Activated T-cell treated with anti-CD3 and anti-CD28 coated beads for 1 hour (primary cell): Measurements from ENCODE around the gene PRKAR1B.

Experiments used
- DNase-seq: peaks from one replicate; pipeline ENCODE4 v3.0.0-alpha.2; 2020; ENCODE audit warnings: low read depth

The PRKAR1B gene

DNA sequence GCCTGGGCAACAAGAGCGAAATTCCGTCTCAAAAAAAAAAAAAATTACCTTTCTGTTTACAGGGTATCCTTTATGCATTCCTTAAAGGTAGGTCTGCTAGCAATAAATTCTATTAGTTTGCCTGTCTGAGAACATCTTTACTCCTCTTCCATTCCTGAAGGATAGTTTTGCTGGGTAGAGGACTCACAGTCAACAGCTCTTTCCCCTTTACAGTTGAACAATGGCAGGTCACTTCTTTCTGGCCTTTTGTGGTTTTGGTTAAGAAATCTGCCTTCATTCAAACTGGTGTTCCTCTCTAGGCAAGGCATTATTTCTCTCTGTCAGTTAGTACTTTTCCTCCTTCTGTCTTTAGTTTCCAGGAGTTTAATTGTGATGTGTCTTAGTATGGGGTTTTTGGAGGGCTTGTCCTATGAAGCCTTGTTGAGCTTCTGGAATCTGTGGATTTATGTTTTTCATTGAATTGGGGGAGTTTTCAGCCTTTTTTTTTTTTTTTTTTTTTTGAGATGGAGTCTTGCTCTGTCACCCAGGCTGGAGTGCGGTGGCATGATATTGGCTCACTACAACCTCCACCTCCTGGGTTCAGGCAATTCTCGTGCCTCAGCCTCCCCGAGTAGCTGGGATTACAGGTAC lies 5.3 kb downstream of the PRKAR1B start:
- DNase-seq = no peak

GRCh38 chr7:716636-717035 lies 10.4 kb downstream of the PRKAR1B start:
- DNase-seq = no peak

- no peak for DNase-seq
Measured at GRCh38 chr7:716222-716621, 10.9 kb downstream of the PRKAR1B start.

DNA sequence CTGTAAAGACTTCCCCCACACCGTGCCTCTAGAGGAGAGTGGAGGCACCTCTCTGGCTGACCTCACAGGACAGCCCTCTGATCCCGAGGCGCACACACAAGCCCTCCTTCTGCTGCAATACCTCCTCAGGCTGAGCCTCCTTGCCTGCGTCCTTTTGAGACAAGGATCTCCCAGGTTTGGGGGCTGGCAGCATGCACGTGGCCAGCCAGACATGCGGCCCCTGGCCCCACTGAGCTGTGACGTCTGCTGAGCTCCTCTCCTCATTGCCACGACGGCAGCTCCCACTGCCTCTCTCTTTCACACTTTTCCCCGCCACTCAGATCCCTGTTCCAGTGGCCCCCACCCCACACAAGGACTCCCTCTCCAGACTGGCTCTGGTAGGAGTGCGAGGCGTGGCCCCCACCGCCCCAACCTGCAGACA lies 12.8 kb downstream of the PRKAR1B start:
- DNase-seq = no peak

GRCh38 chr7:713488-714230 lies 13.4 kb downstream of the PRKAR1B start:
- DNase-seq = no peak

- no peak for DNase-seq
Measured at GRCh38 chr7:713139-713457, 14.0 kb downstream of the PRKAR1B start.

- DNase-seq = no peak
Measured at GRCh38 chr7:712381-713138, 14.5 kb downstream of the PRKAR1B start.

GRCh38 chr7:711922-712380 lies 15.1 kb downstream of the PRKAR1B start:
- no peak for DNase-seq

GRCh38 chr7:711093-711921 lies 15.8 kb downstream of the PRKAR1B start:
- no peak for DNase-seq

GRCh38 chr7:710161-710560 lies 16.9 kb downstream of the PRKAR1B start:
- DNase-seq = no peak

DNA sequence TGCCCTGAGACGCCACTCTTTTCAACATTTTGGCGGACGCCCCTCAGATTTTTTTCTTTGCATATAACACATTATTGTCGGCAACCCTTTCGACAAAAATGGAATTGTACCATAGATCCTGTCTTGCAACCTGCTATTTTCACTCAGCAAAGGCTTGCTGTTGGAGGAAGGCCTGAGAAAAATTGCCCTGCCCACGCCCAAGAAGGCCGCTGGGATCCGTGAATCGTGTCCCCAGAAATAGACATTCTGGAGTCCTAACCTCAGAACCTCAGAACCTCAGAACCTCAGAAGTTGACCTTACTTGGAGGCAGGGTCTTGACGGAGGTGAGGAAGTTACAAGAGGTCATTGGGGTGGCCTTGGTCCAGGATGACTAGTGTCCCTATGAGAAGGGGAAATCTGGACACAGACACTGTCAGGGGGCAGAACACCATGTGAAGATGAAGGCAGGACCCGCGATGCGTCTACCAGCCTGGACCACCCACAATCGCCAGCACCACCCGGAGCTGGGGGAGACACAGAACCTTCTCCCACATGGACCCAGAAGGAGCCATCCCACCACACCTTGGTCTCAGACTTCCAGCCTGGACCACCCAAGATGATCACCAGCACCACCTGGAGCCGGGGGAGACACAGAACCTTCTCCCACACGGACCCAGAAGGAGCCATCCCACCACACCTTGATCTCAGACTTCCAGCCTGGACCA lies 19.6 kb downstream of the PRKAR1B start:
- no peak for DNase-seq

DNA sequence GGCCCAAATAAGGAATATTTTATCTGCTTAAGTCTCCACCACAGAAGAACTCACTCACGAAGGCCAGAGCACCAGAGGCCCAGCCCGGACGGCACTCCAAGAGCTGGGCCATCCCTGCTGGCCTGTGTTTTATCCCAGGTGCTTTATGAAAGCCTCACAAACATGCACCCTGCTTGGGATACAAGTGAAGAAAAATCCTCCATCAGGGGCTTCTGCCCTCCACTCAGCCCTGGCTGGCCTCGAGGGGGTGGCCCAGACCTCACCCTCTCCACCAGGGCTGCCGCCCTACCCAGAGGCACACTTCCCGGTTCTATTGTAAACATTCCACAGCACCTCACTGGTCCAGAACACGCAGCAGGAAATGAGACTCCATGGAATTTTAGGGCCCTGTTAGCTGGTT lies 20.4 kb downstream of the PRKAR1B start:
- DNase-seq = no peak

- DNase-seq = no peak
Measured at GRCh38 chr7:703049-703448, 24.0 kb downstream of the PRKAR1B start.

DNA sequence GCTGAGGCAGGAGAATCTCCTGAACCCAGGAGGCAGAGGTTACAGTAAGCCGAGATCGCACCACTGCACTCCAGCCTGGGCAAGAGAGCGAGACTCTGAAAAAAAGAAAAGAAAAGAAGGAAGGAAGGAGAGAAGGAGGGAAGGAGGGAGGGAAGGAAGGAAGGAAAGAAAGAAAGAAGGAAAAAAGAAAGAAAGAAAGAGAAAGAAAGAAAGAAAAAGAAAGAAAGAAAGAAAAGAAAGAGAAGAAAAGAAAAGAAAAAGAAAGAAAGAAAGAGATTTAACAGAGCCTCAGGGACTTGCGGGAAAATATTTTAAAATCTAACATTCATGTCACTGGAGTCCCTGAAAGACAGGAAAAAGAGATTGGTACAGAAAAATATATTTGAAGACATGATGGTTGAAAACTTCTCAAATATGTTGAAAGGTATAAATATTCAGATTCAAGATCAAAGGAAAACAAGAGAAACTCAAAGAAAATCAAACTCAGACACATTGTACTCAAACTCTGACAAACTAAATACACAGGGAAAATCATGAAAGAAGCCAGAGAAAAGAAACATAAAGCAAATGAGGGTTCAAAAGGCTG lies 25.9 kb downstream of the PRKAR1B start:
- DNase-seq = no peak

DNA sequence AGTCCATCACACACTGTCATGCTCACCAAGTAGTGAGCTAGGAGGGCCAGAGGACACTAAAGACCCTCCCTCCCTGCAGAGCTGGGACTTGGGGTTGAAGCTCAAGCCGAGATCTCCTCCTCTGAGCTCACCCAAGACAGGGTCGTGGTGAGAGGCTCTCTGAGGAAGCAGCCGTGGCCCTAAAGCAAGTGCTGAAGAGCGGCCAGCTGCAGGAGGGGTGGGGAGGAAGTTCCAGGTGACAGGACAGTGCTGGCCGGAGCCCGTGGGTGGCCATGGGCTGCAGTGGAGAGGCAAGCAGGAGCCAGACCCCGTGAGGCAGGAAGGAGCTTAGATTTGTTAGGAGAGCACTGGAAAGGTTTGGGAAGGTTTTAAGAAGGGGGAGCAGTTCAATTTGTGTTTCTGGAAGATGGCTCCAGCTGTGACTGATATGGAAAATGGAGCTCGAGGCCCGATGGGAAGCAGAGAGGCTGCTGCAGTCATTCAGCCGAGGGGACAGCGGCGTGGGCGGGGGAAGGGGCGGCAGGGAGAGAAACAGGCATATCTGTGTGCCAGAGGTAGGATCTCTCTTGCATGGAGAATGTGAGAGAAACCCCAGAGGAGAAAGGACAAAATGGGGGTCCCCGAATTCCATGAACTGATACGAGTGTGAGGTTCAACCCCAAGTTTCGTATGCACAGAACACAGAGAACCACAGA lies 27.5 kb downstream of the PRKAR1B start:
- DNase-seq = no peak

GRCh38 chr7:698515-699475 lies 28.3 kb downstream of the PRKAR1B start:
- no peak for DNase-seq

GRCh38 chr7:696812-697551 lies 30.1 kb downstream of the PRKAR1B start:
- DNase-seq = no peak

DNA sequence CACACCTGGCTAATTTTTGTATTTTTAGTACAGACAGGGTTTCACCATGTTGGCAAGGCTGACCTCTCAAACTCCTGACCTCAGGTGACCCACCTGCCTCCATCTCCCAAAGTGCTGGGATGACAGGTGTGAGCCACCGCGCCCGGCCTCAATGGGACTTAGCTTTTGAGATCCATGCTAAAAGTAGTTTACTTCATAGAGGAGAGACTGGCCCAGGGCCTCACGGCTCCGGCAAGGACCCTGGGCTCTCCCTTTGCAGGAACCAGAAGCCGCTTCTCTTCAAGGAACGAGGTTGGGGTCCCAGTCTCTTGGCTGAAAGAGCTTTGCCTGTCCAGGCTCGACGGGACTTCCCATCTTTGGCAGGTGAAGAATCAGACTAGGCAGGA lies 30.7 kb downstream of the PRKAR1B start:
- no peak for DNase-seq

DNA sequence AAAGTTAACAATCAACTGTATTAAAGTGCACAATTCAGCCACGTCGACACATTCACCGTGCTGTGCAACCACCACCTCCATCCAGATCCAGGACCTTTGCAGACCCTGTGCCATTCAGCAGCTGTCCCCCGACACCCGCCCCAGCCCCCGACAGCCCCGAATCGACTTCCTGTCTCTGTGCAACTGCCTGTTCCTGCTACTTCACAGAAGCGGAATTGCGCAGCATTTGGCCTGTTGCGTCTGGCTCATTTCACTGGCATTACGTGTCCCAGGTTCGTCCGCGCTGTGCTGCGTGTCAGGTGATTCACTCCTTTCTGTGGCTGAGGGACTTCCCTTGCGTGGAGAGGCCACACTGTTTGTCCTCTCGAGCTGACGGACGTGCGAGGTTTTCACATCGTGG lies 33.8 kb downstream of the PRKAR1B start:
- DNase-seq = no peak
